Right atrium auricular region (tissue), 2 donors: ENCODE data around the gene TRAF2. TPM values are rescaled to one million over a fixed set of nuclear protein-coding genes. Genes with fewer than 3 reads are reported as not detected.

ENCODE experiments used
- DNase-seq: peaks from one replicate; pipeline ENCODE4 v3.0.0-alpha.2; 2019; ENCODE audit warnings: low spot score
- H3K27ac ChIP-seq, 2 donors: fragments of 200-600 bp; sonication (generic); 1 replicate in 1 of 2; 2 replicates in 1 of 2; pipeline ENCODE4 v1.5.1; 2016 to 2019
- H3K27me3 ChIP-seq, 2 donors: fragments of 200-600 bp; sonication (generic); one replicate each; pipeline versions ENCODE4 v1.5.1 to v1.6.0; 2017 to 2019
- H3K36me3 ChIP-seq: fragments of 200-600 bp; sonication (generic); one replicate; pipeline ENCODE4 v1.5.1; 2016
- H3K4me1 ChIP-seq, 2 donors: fragments of 200-600 bp; sonication (generic); one replicate each; pipeline versions ENCODE4 v1.5.1 to v1.6.0; 2017 to 2019
- H3K4me3 ChIP-seq, 2 donors: fragments of 200-600 bp; sonication (generic); 1 replicate in 1 of 2; 2 replicates in 1 of 2; pipeline ENCODE4 v1.5.1; 2017 to 2019; ENCODE audit warnings: mild to moderate bottlenecking in 1 of 2, moderate library complexity in 1 of 2
- H3K9me3 ChIP-seq, 2 donors: fragments of 200-600 bp; sonication (generic); one replicate each; pipeline ENCODE4 v1.5.1; 2019
- CTCF ChIP-seq, 2 donors: fragments of 200-600 bp; sonication (generic); IDR thresholded peaks; one replicate each; pipeline ENCODE4 v1.5.1; 2019; ENCODE audit warnings: antibody characterized with exemption in 2 of 2
- microRNA-seq, 2 donors: library from miRNA; unstranded; fragments of <30 nt; microRNA quantifications; one replicate each; pipeline ENCODE4, GENCODE V29; 2016 to 2017; ENCODE audit warnings: borderline number of aligned reads in 2 of 2, borderline replicate concordance in 1 of 2
- total RNA-seq, 2 donors: library from RNA; depleted of rRNA; stranded (reverse); fragments of >200 nt; gene quantifications; one replicate each; pipeline ENCODE4 v1.1.0, GENCODE V29; 2016

TRAF2 gene
- total RNA-seq, 2 donors from 2014 or later = 1.9 to 4.1 TPM

- DNase-seq = no peak
- Histone ChIP-seq H3K27me3 (no peaks in the 10 kb centered on the region), H3K9me3 (no peaks in the 10 kb centered on the region), H3K27ac (no peak overlapping the region), H3K36me3 (no peaks in the 10 kb centered on the region), H3K4me3 (no peak overlapping the region), H3K4me1 (peaks cover 0 to 47% of the 10 kb centered on the region in 2 donors)
- no peak for TF ChIP-seq CTCF (IDR thresholded peaks at IDR 0.05)
These were observed 86.4 kb downstream of the TRAF2 start for GRCh38 chr9:136972743-136973142.

- Histone ChIP-seq H3K27me3 (no peaks in the 10 kb centered on the region), H3K9me3 (no peaks in the 10 kb centered on the region), H3K27ac (no peak overlapping the region), H3K4me1 (peaks cover 0 to 54% of the 10 kb centered on the region in 2 donors), H3K36me3 (no peaks in the 10 kb centered on the region), H3K4me3 (no peak overlapping the region)
- TF ChIP-seq CTCF (IDR thresholded peaks at IDR 0.05) = no peak
- DNase-seq = no peak
These were observed 87.6 kb downstream of the TRAF2 start for GRCh38 chr9:136973618-136974617.

- no peaks in the 10 kb centered on the region for H3K27me3 ChIP-seq
- H3K36me3 ChIP-seq = no peaks in the 10 kb centered on the region
- H3K4me3 ChIP-seq = no peak overlapping the region
- DNase-seq = no peak
- H3K27ac ChIP-seq = peak overlapping the region; percentile 87 to 93
- no peak for TF ChIP-seq CTCF (IDR thresholded peaks at IDR 0.05)
- H3K4me1 ChIP-seq = peaks cover 0 to 65% of the 10 kb centered on the region in 2 donors
- H3K9me3 ChIP-seq = no peaks in the 10 kb centered on the region
These were observed 88.7 kb downstream of the TRAF2 start for GRCh38 chr9:136974817-136975535.

GRCh38 chr9:136975644-136976043, 89.3 kb downstream of the TRAF2 start:
- Histone ChIP-seq H3K36me3 (no peaks in the 10 kb centered on the region), H3K9me3 (no peaks in the 10 kb centered on the region), H3K27me3 (no peaks in the 10 kb centered on the region), H3K27ac (peak overlapping the region; percentile 87 to 93), H3K4me3 (no peak overlapping the region), H3K4me1 (peaks cover 0 to 72% of the 10 kb centered on the region in 2 donors)
- peak in 1 of 2 donors; percentile 67 for TF ChIP-seq CTCF (IDR thresholded peaks at IDR 0.05)
- no peak for DNase-seq

Small RNAs within 50 kb of the gene (microRNA-seq; reads per million reads assigned to microRNA genes)
- 0 reads per million in 2 donors for gene MIR4479

Other genes with a start within 250 kb of the TRAF2 start
- gene EGFL7, start 223.6 kb upstream of the TRAF2 start, total RNA-seq = 100 to 1,000 TPM; 114 to 120 TPM
- gene AGPAT2, start 199.1 kb upstream of the TRAF2 start, total RNA-seq = 10 to 100 TPM; 71.9 to 81.9 TPM
- 10 to 100 TPM; 45.1 to 45.7 TPM for gene DIPK1B, start 173.9 kb upstream of the TRAF2 start, total RNA-seq
- 1 to 10 TPM; 4.5 to 8.8 TPM for gene LCN10, start 143.6 kb upstream of the TRAF2 start, total RNA-seq
- gene LCN6, start 138.0 kb upstream of the TRAF2 start, total RNA-seq = 1 to 10 TPM; 6.4 to 9.3 TPM
- gene LCN8, start 128.3 kb upstream of the TRAF2 start, total RNA-seq = not detected
- gene LCN15, start 122.0 kb upstream of the TRAF2 start, total RNA-seq = 1 to 10 TPM in 1 of 2 donors, under 1 TPM in 1; 0.63 to 1.4 TPM
- gene TMEM141, start 95.2 kb upstream of the TRAF2 start, total RNA-seq = 100 to 1,000 TPM; 123 to 148 TPM
- 1 to 10 TPM; 2.3 to 2.5 TPM for gene CCDC183, start 90.2 kb upstream of the TRAF2 start, total RNA-seq
- 10 to 100 TPM; 48.4 to 61.7 TPM for gene RABL6, start 78.6 kb upstream of the TRAF2 start, total RNA-seq
- 1 to 10 TPM; 2.7 to 3.0 TPM for gene AJM1, start 44.0 kb upstream of the TRAF2 start, total RNA-seq
- 100 to 1,000 TPM; 140 to 154 TPM for gene PHPT1, start 37.1 kb upstream of the TRAF2 start, total RNA-seq
- 1 to 10 TPM; 1.7 to 2.0 TPM for gene MAMDC4, start 34.2 kb upstream of the TRAF2 start, total RNA-seq
- gene EDF1, start 20.2 kb upstream of the TRAF2 start, total RNA-seq = 100 to 1,000 TPM; 329 to 428 TPM
- gene FBXW5, start 58.2 kb downstream of the TRAF2 start, total RNA-seq = 100 to 1,000 TPM; 203 to 233 TPM
- gene C8G, start 58.7 kb downstream of the TRAF2 start, total RNA-seq = not detected
- 10 to 100 TPM; 10.8 to 11.3 TPM for gene LCN12, start 65.8 kb downstream of the TRAF2 start, total RNA-seq
- gene PTGDS, start 91.0 kb downstream of the TRAF2 start, total RNA-seq = 1,000 to 10,000 TPM; 1,799 to 2,426 TPM
- gene LCNL1, start 96.5 kb downstream of the TRAF2 start, total RNA-seq = 1 to 10 TPM in 1 of 2 donors, under 1 TPM in 1; 0.24 to 1.1 TPM
- gene PAXX, start 105.9 kb downstream of the TRAF2 start, total RNA-seq = 10 to 100 TPM; 27.4 to 37.5 TPM
- gene CLIC3, start 110.1 kb downstream of the TRAF2 start, total RNA-seq = 10 to 100 TPM in 1 of 2 donors, 1 to 10 TPM in 1; 6.5 to 11.8 TPM
- 10 to 100 TPM; 28.3 to 28.5 TPM for gene ABCA2, start 141.7 kb downstream of the TRAF2 start, total RNA-seq
- gene FUT7, start 145.6 kb downstream of the TRAF2 start, total RNA-seq = under 1 TPM in 1 of 2 donors, not detected in 1; 0.28 TPM
- gene NPDC1, start 159.7 kb downstream of the TRAF2 start, total RNA-seq = 10 to 100 TPM; 49.7 to 57.8 TPM
- gene ENTPD2, start 167.5 kb downstream of the TRAF2 start, total RNA-seq = under 1 TPM; 0.41 to 0.67 TPM
- under 1 TPM; 0.12 to 0.63 TPM for gene SAPCD2, start 184.0 kb downstream of the TRAF2 start, total RNA-seq
- 1 to 10 TPM; 4.3 to 6.3 TPM for gene UAP1L1, start 191.0 kb downstream of the TRAF2 start, total RNA-seq
- 10 to 100 TPM; 20.9 to 26.8 TPM for gene MAN1B1, start 200.5 kb downstream of the TRAF2 start, total RNA-seq
- gene DPP7, start 228.2 kb downstream of the TRAF2 start, total RNA-seq = 100 to 1,000 TPM; 165 to 188 TPM